Measurements from ENCODE around the gene CCDC185.
A peak's percentile ranks its signal among the peaks of the same experiment; 100 is the strongest.

Gene CCDC185

GRCh38 chr1:223393275-223394214, at the start of gene CCDC185:
CCDC185 (plus strand) TSS chr1:223393415; CDS start chr1:223393476, 61 bp downstream.
- peak in 1 of 2 donors; percentile 3 for DNase-seq

- DNase-seq: no peak
These were observed 49.5 kb upstream of the CCDC185 start for GRCh38 chr1:223343692-223344091.

- DNase-seq: no peak
These were observed 48.7 kb upstream of the CCDC185 start for GRCh38 chr1:223344491-223344890.

- no peak for DNase-seq
These were observed 47.5 kb upstream of the CCDC185 start for GRCh38 chr1:223345720-223346119.

- DNase-seq: no peak
These were observed 46.9 kb upstream of the CCDC185 start for GRCh38 chr1:223346311-223346710.

GRCh38 chr1:223347583-223347982, 45.6 kb upstream of the CCDC185 start:
- no peak for DNase-seq

GRCh38 chr1:223348439-223348838, 44.8 kb upstream of the CCDC185 start:
- no peak for DNase-seq

- no peak for DNase-seq
These were observed 44.0 kb upstream of the CCDC185 start for GRCh38 chr1:223349241-223349640.

GRCh38 chr1:223350361-223350908, 42.8 kb upstream of the CCDC185 start:
- DNase-seq: no peak

GRCh38 chr1:223352944-223353343, 40.3 kb upstream of the CCDC185 start:
- DNase-seq: no peak

- DNase-seq: no peak
These were observed 39.3 kb upstream of the CCDC185 start for GRCh38 chr1:223353939-223354338.

GRCh38 chr1:223355699-223356098, 37.5 kb upstream of the CCDC185 start:
- DNase-seq: no peak

- DNase-seq: peak in 1 of 2 donors; percentile 4
These were observed 34.4 kb upstream of the CCDC185 start for GRCh38 chr1:223358826-223359225.

- peak in 1 of 2 donors; percentile 12 for DNase-seq
These were observed 30.0 kb upstream of the CCDC185 start for GRCh38 chr1:223363057-223363855.

- peak; percentile 60 to 77 for DNase-seq
These were observed 29.1 kb upstream of the CCDC185 start, which contains the start of gene SUSD4 for GRCh38 chr1:223363856-223364684. SUSD4 (minus strand) TSS chr1:223364176; CDS start chr1:223363425, 751 bp downstream.

GRCh38 chr1:223364685-223365382, 28.4 kb upstream of the CCDC185 start:
- DNase-seq: no peak

GRCh38 chr1:223374064-223374610, 19.1 kb upstream of the CCDC185 start:
- no peak for DNase-seq

- DNase-seq: no peak
These were observed 14.5 kb upstream of the CCDC185 start for GRCh38 chr1:223378754-223379153.

GRCh38 chr1:223386013-223386412, 7.2 kb upstream of the CCDC185 start:
- DNase-seq: no peak

GRCh38 chr1:223390618-223391017, 2.6 kb upstream of the CCDC185 start:
- DNase-seq: no peak

GRCh38 chr1:223394242-223394641, 1.0 kb downstream of the CCDC185 start:
- no peak for DNase-seq
